A549 (cell line): ENCODE data around the gene CSNK1E.

Experiments used
- CTCF ChIP-seq: fragments of >200 bp; sonication (Bioruptor Twin); formaldehyde crosslinking; IDR thresholded peaks from 3 replicates; pipeline ENCODE4 v1.5.1; 2016
- EHMT2 ChIP-seq: fragments of 200-600 bp; sonication (generic); IDR thresholded peaks from 2 replicates; pipeline ENCODE4 v1.6.1; 2016; ENCODE audit warnings: antibody characterized with exemption, low read depth, mild to moderate bottlenecking, moderate library complexity
- EP300 ChIP-seq, 2 experiments: fragments of >200 bp; sonication (Bioruptor Twin); formaldehyde crosslinking; IDR thresholded peaks; 2 replicates in 1 of 2; 3 replicates in 1 of 2; pipeline ENCODE4 v1.6.1; 2016 to 2017
- HDAC2 ChIP-seq: fragments of 200-600 bp; sonication (generic); IDR thresholded peaks from 2 replicates; pipeline ENCODE4 v1.6.1; 2016
- JUN ChIP-seq, 2 experiments: fragments of >200 bp; sonication (Bioruptor Twin); formaldehyde crosslinking; IDR thresholded peaks; 2 replicates in 1 of 2; 3 replicates in 1 of 2; pipeline ENCODE4 v1.6.1; 2016 to 2017
- PHF8 ChIP-seq: fragments of 200-600 bp; sonication (generic); IDR thresholded peaks from 2 replicates; pipeline ENCODE4 v1.6.1; 2016; ENCODE audit warnings: low read depth, mild to moderate bottlenecking, antibody characterized with exemption, moderate library complexity, borderline replicate concordance
- POLR2A ChIP-seq: IDR thresholded peaks from 2 replicates; pipeline ENCODE4 v1.6.1; 2012; ENCODE audit warnings: mild to moderate bottlenecking, low read length
- RCOR1 ChIP-seq: fragments of 150-350 bp; IDR thresholded peaks from 2 replicates; pipeline ENCODE4 v1.6.1; 2014; ENCODE audit warnings: antibody characterized with exemption, low read length, low read depth
- TF ChIP-seq, protein P1 (sequence below): fragments of 200-600 bp; sonication (generic); IDR thresholded peaks from 2 replicates; pipeline ENCODE4 v1.6.1; 2016; ENCODE audit warnings: antibody characterized with exemption, mild to moderate bottlenecking, moderate library complexity

GRCh38 chr22:38335077-38335476 is 17.8 kb upstream of the CSNK1E start:
- TF ChIP-seq CTCF, result no peak
- no peak for TF ChIP-seq PHF8
- TF ChIP-seq POLR2A, result no peak
- TF ChIP-seq EHMT2, result no peak
- no peak for TF ChIP-seq HDAC2
- no peak for TF ChIP-seq RCOR1
- TF ChIP-seq, protein P1, sequence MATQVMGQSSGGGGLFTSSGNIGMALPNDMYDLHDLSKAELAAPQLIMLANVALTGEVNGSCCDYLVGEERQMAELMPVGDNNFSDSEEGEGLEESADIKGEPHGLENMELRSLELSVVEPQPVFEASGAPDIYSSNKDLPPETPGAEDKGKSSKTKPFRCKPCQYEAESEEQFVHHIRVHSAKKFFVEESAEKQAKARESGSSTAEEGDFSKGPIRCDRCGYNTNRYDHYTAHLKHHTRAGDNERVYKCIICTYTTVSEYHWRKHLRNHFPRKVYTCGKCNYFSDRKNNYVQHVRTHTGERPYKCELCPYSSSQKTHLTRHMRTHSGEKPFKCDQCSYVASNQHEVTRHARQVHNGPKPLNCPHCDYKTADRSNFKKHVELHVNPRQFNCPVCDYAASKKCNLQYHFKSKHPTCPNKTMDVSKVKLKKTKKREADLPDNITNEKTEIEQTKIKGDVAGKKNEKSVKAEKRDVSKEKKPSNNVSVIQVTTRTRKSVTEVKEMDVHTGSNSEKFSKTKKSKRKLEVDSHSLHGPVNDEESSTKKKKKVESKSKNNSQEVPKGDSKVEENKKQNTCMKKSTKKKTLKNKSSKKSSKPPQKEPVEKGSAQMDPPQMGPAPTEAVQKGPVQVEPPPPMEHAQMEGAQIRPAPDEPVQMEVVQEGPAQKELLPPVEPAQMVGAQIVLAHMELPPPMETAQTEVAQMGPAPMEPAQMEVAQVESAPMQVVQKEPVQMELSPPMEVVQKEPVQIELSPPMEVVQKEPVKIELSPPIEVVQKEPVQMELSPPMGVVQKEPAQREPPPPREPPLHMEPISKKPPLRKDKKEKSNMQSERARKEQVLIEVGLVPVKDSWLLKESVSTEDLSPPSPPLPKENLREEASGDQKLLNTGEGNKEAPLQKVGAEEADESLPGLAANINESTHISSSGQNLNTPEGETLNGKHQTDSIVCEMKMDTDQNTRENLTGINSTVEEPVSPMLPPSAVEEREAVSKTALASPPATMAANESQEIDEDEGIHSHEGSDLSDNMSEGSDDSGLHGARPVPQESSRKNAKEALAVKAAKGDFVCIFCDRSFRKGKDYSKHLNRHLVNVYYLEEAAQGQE, result no peak
- no peak for TF ChIP-seq EP300 (IDR thresholded peaks at IDR 0.05)
- no peak for TF ChIP-seq JUN (IDR thresholded peaks at IDR 0.05)
